Activated T-helper 17 cell treated with anti-CD3 and anti-CD28 coated beads, Interleukin-2, amount 50 U/mL, for 72 hours (primary cell): ENCODE data around the gene TNFAIP3. TPM values are rescaled to one million over a fixed set of nuclear protein-coding genes. Genes with fewer than 3 reads are reported as not detected.

Source experiments
- ATAC-seq: fragments of 150-1000 bp; cut with Tn5 transposase; replicated peaks from 2 replicates; pipeline ENCODE4 v1.10.0; 2021; ENCODE audit warnings: mild to moderate bottlenecking, moderate library complexity
- H3K27ac Mint-ChIP-seq: one replicate; pipeline ENCODE4 v1.8.0; 2022; ENCODE audit warnings: mixed read lengths
- H3K27me3 Mint-ChIP-seq: one replicate; pipeline ENCODE4 v1.8.0; 2022; ENCODE audit warnings: mixed read lengths
- H3K36me3 Mint-ChIP-seq: one replicate; pipeline ENCODE4 v1.8.0; 2022; ENCODE audit warnings: low read depth, mild to moderate bottlenecking, mixed read lengths
- H3K4me1 Mint-ChIP-seq: one replicate; pipeline ENCODE4 v1.8.0; 2022; ENCODE audit warnings: mixed read lengths
- H3K4me3 Mint-ChIP-seq: one replicate; pipeline ENCODE4 v1.8.0; 2022; ENCODE audit warnings: mild to moderate bottlenecking, mixed read lengths
- H3K9me3 Mint-ChIP-seq: one replicate; pipeline ENCODE4 v1.8.0; 2022; ENCODE audit warnings: mixed read lengths
- total RNA-seq, 2 donors: library from RNA; stranded (reverse); gene quantifications; one replicate each; pipeline ENCODE4 v1.2.3, GENCODE V29; 2022

Gene TNFAIP3
- total RNA-seq = 100 to 1,000 TPM; 254 to 663 TPM

DNA sequence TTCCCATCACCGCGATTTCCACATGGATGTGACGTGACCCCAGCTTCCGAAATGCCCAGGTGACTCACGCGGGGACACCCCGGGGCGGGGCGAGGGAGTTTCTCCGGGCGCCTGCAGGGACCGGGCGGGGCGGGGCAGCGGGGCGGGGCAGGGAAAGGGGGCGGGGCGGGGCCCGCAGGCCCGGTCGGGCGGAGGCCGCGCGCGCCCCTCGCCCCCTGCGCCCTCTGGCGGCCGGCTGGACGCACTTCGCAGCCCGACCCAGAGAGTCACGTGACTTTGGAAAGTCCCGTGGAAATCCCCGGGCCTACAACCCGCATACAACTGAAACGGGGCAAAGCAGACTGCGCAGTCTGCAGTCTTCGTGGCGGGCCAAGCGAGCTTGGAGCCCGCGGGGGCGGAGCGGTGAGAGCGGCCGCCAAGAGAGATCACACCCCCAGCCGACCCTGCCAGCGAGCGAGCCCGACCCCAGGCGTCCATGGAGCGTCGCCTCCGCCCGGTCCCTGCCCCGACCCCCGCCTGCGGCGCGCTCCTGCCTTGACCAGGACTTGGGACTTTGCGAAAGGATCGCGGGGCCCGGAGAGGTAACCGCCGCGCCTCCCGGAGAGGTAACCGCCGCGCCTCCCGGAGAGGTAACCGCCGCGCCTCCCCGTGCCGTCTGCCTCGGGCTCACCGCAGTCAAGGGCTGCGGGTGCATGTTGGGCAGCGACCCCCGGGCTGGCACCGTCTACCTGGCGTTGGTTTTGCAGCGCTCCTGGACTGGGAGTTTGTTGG lies at the start of gene TNFAIP3:
TNFAIP3 (plus strand) TSS at position 346 of the 771 bp plus-strand sequence. CDS start 3,969 bp downstream, outside the sequence.
- H3K4me3 Mint-ChIP-seq = peak within 1 kb of the TSS; percentile 95
- no peaks in the 10 kb centered on the region for H3K27me3 Mint-ChIP-seq
- no peaks in the 10 kb centered on the region for H3K9me3 Mint-ChIP-seq
- H3K4me1 Mint-ChIP-seq = peaks cover 28% of the 10 kb centered on the region
- H3K27ac Mint-ChIP-seq = peak within 1 kb of the TSS; percentile 95
- peak; percentile 73 for ATAC-seq
- peaks cover 62% of the 10 kb centered on the region for H3K36me3 Mint-ChIP-seq

DNA sequence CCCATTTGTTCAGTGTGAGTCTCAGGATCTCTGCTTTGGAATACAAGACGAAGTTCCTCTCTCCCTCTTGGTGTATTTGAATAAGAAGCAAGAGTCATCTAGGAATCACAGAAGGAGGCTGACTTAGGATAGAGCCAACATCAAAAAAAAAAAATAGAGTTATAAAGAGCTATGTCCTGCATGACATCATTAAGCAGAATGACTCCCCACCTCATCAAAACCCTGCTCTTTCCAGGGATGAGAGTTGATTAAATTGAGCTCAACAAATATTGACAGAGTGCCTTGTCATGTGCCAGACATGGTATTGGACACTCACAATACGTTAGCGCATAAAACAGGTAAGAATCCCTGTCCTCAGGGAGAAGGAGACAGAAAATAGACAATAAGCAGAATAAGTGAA lies 48.6 kb upstream of the TNFAIP3 start:
- no peak for ATAC-seq
- Mint-ChIP-seq H3K36me3 (peaks cover under 1% of the 10 kb centered on the region), H3K9me3 (no peaks in the 10 kb centered on the region), H3K27ac (peak overlapping the region; percentile 93), H3K27me3 (no peaks in the 10 kb centered on the region), H3K4me1 (peaks cover 53% of the 10 kb centered on the region), H3K4me3 (peak overlapping the region; percentile 73)

DNA sequence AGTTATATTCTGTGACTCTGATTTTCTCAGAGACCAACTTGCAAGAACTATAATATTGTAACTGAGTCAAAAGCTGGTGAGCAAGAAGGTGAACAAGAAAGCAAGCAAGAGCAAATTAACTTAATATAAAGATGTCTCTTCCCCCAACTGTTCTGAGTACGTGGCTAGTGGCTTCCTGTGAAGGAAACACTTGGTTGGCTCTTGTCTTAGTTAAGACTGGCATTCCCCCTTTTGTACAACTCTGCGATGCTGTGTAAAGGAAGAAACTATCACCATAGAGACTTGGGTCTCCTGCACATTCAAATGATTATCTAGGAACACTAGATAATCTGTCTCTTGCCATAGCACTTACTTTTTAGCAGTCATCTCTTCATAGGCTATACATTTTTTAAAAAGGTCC lies 47.3 kb upstream of the TNFAIP3 start:
- peaks cover 63% of the 10 kb centered on the region for H3K4me1 Mint-ChIP-seq
- H3K4me3 Mint-ChIP-seq = peak overlapping the region; percentile 73

DNA sequence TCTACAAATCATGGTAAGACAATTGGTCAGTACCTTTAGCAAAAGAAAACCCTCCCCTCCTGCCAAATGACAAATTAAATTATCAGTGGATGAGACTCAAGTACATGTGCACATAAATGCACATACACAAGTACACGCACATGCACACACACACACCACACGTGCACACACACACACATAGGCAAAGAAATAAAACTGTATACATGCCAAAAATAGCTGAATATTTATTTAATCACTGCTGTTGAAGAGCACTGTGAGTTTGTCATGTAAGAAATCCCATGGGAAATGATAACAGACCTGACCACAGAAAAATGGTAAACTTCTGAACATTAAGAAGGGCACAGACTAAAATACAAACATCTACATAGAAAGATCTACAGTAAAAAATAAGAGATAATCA lies 46.6 kb upstream of the TNFAIP3 start:
- ATAC-seq = no peak
- Mint-ChIP-seq H3K9me3 (no peaks in the 10 kb centered on the region), H3K27me3 (no peaks in the 10 kb centered on the region), H3K4me3 (peak overlapping the region; percentile 73), H3K4me1 (peaks cover 69% of the 10 kb centered on the region), H3K27ac (peak overlapping the region; percentile 93), H3K36me3 (peaks cover 12% of the 10 kb centered on the region)

More for the DNA sequence above, 47.3 kb upstream of the TNFAIP3 start:
- Mint-ChIP-seq H3K36me3 (peaks cover 12% of the 10 kb centered on the region), H3K9me3 (no peaks in the 10 kb centered on the region), H3K27me3 (no peaks in the 10 kb centered on the region), H3K27ac (peak overlapping the region; percentile 93)
- ATAC-seq = peak; percentile 55

DNA sequence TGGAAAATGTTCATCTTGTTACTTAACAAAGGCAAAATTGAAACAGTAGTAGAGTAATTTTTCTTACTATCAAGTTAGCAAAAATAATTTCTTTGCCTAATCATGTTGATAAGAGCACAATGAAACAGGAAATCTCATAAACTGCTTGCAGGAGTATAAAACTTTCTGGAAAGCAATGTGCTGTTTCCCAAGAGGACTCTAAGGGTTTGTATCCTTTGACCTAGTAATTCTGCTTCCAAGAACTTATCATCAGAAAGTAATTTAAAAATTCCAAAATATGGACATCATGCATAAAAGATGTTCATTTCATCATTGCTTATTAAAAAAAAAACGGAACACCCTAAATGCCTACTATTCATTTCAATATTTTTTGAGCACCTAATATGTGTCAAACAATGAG lies 46.1 kb upstream of the TNFAIP3 start:
- H3K27ac Mint-ChIP-seq = peak overlapping the region; percentile 95
- ATAC-seq = no peak
- H3K4me1 Mint-ChIP-seq = peaks cover 65% of the 10 kb centered on the region
- H3K36me3 Mint-ChIP-seq = peaks cover 12% of the 10 kb centered on the region
- no peaks in the 10 kb centered on the region for H3K9me3 Mint-ChIP-seq
- no peaks in the 10 kb centered on the region for H3K27me3 Mint-ChIP-seq
- H3K4me3 Mint-ChIP-seq = peak overlapping the region; percentile 80

DNA sequence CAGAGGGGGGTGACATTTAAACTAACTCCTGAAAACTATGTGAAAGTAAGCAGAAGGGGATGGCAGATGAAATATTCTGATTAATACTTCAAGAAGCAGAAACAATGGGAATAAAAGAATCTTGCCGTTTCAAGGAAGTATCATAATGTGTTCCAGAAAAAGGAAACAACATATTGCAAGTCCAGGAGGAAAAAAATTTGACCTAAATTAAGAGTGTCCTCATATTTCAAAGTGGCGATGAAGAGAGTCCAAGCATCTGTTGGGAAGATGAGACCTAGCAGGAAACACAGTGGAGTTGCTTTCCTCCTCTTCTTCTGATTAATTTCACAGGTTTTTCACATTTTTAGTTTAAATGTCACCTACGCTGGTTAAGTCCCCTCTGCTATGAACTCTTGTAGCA lies 45.6 kb upstream of the TNFAIP3 start:
- H3K4me3 Mint-ChIP-seq = peak overlapping the region; percentile 80
- no peak for ATAC-seq
- H3K27ac Mint-ChIP-seq = peak overlapping the region; percentile 95
- peaks cover 59% of the 10 kb centered on the region for H3K4me1 Mint-ChIP-seq
- peaks cover 12% of the 10 kb centered on the region for H3K36me3 Mint-ChIP-seq
- H3K9me3 Mint-ChIP-seq = no peaks in the 10 kb centered on the region
- no peaks in the 10 kb centered on the region for H3K27me3 Mint-ChIP-seq

DNA sequence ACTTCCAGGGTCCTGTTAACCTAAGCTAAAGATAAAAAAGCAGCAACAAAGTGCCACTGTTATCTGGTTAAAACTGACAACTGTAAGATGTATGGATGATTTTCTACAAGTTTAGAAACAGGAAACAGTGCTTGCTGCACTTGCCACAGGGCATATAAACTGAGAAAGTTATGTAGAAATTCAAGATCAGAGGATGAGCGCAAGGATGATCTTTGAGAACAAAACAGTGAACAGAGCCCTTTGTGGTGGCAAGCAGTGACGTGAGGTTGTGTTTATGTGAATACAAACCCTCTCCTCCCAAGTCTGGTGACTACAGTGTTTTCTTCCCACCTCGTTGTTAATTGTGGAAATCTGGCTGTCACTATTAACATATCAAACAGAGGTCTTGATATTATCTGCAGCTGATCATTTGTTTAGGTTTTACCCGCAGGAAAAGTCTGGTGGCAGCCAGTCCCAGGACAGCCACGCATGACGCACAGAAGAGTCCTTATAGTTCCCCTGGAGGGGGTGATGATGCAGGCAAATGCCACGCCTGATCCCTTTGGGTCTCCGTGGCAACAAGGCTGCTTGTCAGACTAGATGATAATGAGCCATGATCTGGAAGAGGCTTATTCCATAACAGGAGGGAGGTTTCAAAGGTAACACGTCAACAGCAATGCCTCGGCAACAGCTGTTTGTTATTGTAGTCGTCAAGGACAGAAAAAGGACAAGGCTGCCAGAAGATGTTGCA lies 43.1 kb upstream of the TNFAIP3 start:
- Mint-ChIP-seq H3K9me3 (no peaks in the 10 kb centered on the region), H3K4me3 (peak overlapping the region; percentile 80), H3K27ac (peak overlapping the region; percentile 95), H3K27me3 (no peaks in the 10 kb centered on the region), H3K4me1 (peaks cover 64% of the 10 kb centered on the region), H3K36me3 (peaks cover 12% of the 10 kb centered on the region)
- peak; percentile 64 for ATAC-seq

DNA sequence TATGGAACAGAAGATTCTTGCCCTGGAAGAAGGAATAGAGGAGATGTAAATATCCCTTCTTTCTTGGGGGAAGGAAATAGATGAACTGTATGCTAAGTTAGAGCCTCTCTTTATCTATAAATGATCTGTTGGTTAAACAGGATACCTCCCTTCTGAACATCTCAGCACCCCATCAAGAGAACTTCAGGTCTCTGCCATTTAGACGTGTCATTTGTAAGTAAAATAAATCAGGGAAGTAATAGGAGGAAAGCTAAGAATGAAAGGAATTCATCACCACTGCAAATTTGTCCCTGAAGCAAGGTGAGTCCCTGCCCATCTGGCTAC lies 42.5 kb upstream of the TNFAIP3 start:
- no peaks in the 10 kb centered on the region for H3K9me3 Mint-ChIP-seq
- no peaks in the 10 kb centered on the region for H3K27me3 Mint-ChIP-seq
- H3K4me1 Mint-ChIP-seq = peaks cover 66% of the 10 kb centered on the region
- peak overlapping the region; percentile 80 for H3K4me3 Mint-ChIP-seq
- no peak for ATAC-seq
- H3K36me3 Mint-ChIP-seq = peaks cover 12% of the 10 kb centered on the region
- peak overlapping the region; percentile 95 for H3K27ac Mint-ChIP-seq

DNA sequence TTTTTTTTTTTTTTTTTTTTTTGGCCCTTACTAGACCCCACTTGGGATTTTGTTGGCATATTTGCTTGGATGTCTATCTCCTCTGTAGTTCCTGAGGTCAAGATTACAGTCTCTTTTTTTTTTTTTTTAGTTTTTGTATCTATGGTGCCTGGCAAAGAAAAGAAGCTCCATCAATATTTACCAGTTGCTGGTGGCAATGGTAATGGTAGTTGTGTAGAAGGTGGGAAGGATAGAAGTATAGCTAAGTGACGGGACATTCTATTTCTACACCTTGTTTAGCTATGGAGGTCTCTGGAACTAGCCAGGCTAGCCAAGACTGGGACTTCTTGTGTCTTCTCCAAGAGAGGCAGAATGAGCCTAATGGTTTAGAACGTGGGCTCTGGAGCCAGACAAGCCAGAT lies 42.2 kb upstream of the TNFAIP3 start:
- Mint-ChIP-seq H3K27me3 (no peaks in the 10 kb centered on the region), H3K9me3 (no peaks in the 10 kb centered on the region), H3K4me1 (peaks cover 66% of the 10 kb centered on the region), H3K27ac (peak overlapping the region; percentile 95), H3K4me3 (peak overlapping the region; percentile 80), H3K36me3 (peaks cover 12% of the 10 kb centered on the region)
- no peak for ATAC-seq

DNA sequence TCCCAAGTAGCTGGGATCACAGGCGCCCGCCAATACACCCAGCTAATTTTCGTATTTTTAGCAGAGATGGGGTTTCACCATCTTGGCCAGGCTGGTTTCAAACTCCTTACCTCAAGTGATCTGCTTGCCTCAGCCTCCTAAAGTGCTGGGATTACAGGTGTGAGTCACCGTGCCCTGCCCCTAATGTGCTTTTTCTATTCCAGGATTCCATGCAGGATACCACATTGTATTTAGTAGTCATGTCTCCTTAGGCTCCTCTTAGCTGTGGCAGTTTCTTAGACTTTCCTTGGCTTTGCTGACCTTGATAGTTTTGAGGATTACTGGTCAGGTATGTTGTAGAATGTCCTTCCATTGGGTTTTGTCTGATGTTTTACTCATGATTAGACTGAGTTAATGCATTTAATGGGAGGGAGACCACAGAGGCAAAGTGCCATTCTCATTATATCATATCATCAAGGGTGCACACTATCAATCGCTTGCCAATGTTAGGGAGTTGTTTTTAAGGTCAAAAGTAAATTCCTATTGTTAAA lies 39.6 kb upstream of the TNFAIP3 start:
- H3K9me3 Mint-ChIP-seq = peaks cover 4% of the 10 kb centered on the region
- H3K4me1 Mint-ChIP-seq = peaks cover 61% of the 10 kb centered on the region
- H3K27me3 Mint-ChIP-seq = no peaks in the 10 kb centered on the region
- peak overlapping the region; percentile 85 for H3K4me3 Mint-ChIP-seq
- peak; percentile 0 for ATAC-seq
- H3K27ac Mint-ChIP-seq = peak overlapping the region; percentile 99
- peaks cover 19% of the 10 kb centered on the region for H3K36me3 Mint-ChIP-seq

DNA sequence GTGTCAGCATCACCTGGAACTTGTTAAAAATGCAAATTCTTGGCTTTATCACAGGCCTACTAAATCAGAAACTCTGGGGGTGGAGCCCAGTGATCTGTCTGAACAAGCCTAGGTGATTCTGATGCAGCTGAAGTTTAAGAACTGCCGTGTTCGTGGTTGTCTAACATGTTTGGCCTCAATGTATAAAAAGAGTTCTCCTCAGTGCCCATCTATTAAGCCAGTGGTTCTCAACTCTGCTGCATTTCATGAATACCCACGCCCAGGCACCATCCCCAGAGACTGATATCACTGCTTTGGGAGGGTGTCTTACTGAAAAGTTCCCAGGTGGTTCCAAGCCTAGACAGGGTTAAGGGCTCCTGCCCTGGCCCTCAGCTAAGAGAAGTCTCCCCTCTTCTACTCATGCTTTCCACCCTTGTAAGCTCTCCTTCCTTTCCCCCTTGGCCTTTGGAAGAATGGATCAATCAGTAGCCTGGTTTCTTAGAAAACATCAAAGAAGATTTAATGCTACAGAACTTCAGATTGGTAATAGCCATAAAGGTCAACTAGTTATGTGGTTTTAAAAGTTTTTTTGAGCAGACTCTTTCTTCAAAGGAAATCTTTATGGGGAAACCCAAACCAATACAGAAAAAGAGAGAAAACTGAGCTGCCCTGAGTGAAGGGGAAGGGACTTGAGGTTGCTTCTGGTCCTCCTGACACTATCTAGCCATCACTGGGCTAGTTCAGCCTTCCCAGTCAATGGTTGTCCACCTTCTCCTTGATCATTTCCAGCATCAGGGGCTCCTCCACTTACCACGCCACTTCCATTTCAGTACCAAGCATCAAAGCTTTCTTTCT lies 38.9 kb upstream of the TNFAIP3 start:
- H3K27me3 Mint-ChIP-seq = no peaks in the 10 kb centered on the region
- H3K9me3 Mint-ChIP-seq = peaks cover 4% of the 10 kb centered on the region
- H3K27ac Mint-ChIP-seq = peak overlapping the region; percentile 99
- peak; percentile 68 for ATAC-seq
- peak overlapping the region; percentile 85 for H3K4me3 Mint-ChIP-seq
- H3K36me3 Mint-ChIP-seq = peaks cover 19% of the 10 kb centered on the region
- peaks cover 61% of the 10 kb centered on the region for H3K4me1 Mint-ChIP-seq

DNA sequence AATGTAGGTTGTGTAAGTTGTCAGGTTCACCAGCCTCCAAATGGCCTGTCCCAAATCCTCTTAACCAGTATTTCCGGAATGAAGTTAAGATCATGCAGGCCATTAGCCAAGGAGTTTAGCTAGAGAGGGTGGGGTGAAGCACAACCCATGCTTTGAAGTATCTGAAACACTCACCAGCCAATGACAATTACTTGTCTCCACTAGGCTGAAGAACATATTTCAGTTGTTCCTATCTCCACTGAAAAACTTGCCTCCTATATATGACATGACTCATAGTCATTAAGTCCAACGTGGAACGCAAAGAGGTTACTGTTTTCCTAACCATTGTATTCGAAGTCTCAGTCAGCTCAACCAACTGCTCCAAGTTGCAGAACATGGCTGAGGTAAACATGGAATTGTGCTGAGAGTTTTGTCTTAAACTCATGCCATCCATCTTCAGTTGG lies 37.4 kb upstream of the TNFAIP3 start:
- H3K9me3 Mint-ChIP-seq = peaks cover 4% of the 10 kb centered on the region
- no peaks in the 10 kb centered on the region for H3K27me3 Mint-ChIP-seq
- peaks cover 7% of the 10 kb centered on the region for H3K36me3 Mint-ChIP-seq
- H3K4me3 Mint-ChIP-seq = peak overlapping the region; percentile 85
- peaks cover 52% of the 10 kb centered on the region for H3K4me1 Mint-ChIP-seq
- no peak for ATAC-seq
- H3K27ac Mint-ChIP-seq = peak overlapping the region; percentile 99

DNA sequence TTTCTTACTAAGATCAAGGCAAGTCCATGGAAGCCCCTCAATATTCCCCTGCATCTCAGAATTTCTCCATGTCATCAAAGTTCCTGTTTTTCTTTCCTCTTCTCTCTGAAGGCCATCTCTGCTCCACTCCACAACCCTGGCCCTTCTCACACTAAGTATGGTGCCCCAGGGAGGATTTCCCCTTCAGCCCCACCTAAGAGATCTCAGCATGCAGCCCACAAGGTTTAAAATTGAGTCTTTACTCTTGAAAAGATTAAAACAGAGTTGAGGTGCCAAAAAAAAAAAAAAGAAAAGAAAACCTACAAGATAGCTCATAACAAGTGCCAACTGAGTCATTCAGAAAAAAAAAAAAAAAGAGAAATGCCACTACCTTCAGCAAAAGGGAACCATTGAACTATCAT lies 36.5 kb upstream of the TNFAIP3 start:
- peak overlapping the region; percentile 99 for H3K27ac Mint-ChIP-seq
- peaks cover 7% of the 10 kb centered on the region for H3K36me3 Mint-ChIP-seq
- H3K4me3 Mint-ChIP-seq = peak overlapping the region; percentile 85
- no peaks in the 10 kb centered on the region for H3K27me3 Mint-ChIP-seq
- peaks cover 4% of the 10 kb centered on the region for H3K9me3 Mint-ChIP-seq
- peaks cover 46% of the 10 kb centered on the region for H3K4me1 Mint-ChIP-seq
- ATAC-seq = peak; percentile 64

DNA sequence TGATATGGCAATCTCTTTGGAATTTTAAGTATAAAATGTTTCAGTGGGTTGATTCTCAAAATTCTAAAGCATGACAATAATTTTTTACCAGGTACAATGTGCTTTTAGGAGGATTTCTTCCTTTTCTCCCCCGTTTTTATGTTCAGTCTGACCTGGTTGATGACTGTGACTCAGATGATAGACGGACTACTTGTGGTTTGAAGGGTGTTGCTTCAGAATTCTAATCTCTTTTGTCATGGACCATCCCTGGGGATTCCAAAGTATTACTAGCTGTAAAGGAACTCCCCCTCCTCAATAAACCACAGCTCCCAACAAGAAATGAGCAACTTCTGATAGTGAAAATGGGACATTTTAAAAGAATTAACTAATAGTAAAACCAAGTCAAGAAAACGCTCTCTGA lies 34.9 kb upstream of the TNFAIP3 start:
- peak overlapping the region; percentile 39 for H3K4me3 Mint-ChIP-seq
- H3K27me3 Mint-ChIP-seq = no peaks in the 10 kb centered on the region
- ATAC-seq = no peak
- H3K4me1 Mint-ChIP-seq = peaks cover 45% of the 10 kb centered on the region
- peaks cover 7% of the 10 kb centered on the region for H3K36me3 Mint-ChIP-seq
- peak overlapping the region; percentile 51 for H3K27ac Mint-ChIP-seq
- peaks cover 4% of the 10 kb centered on the region for H3K9me3 Mint-ChIP-seq
